HuH-7.5 (cell line): ENCODE results near the gene TRIM77.
"Not testable (repeated sequence)": the region's sequence is repeated elsewhere in the genome, so short reads cannot be mapped to it uniquely, and the experiment has no call there.

Experiments
- DNase-seq: peaks from one replicate; pipeline ENCODE4 v3.0.0; 2011; ENCODE audit warnings: low spot score

The TRIM77 gene, protein sequence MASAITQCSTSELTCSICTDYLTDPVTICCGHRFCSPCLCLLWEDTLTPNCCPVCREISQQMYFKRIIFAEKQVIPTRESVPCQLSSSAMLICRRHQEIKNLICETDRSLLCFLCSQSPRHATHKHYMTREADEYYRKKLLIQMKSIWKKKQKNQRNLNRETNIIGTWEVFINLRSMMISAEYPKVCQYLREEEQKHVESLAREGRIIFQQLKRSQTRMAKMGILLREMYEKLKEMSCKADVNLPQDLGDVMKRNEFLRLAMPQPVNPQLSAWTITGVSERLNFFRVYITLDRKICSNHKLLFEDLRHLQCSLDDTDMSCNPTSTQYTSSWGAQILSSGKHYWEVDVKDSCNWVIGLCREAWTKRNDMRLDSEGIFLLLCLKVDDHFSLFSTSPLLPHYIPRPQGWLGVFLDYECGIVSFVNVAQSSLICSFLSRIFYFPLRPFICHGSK

DNA sequence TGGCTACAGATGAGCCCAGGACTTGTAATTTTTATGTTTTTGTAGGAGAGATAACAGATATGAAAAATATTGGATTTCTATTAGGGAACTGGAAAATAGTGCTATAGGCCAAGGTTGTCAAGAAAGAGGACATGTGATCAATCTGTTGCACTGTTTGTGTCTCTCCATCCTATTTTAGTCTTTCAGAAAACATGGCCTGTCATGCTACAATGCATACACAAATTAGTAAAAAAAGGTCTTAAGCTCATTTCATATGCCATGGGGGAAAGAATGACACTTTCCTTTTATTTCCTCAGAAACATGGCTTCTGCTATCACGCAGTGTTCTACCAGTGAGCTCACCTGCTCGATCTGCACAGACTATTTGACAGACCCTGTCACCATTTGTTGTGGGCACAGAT, at the start of gene TRIM77:
TRIM77 (plus strand) TSS at position 301 of the 400 bp plus-strand sequence; CDS start at position 301, 0 bp downstream.
- DNase-seq = not testable (repeated sequence)

DNA sequence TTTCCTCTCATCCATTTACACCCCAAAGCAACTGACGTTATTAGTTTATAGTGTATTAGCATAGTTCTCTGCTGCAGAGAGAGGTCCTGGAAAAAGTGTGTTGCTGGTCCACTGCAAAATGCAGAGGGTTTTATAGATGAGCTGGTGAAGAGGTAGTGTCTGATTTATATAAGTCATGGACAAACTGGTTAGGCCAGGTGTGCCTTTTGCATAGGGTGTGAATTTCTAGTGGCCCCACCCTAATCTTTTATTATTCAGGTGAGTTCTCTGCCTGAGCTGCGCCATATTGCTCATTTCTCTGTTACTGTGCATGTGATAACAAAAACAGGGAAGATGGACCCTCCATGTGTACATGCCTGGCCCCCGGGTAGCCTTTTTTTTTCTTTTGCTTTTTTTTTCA, 43.1 kb upstream of the TRIM77 start:
- no peak for DNase-seq

DNA sequence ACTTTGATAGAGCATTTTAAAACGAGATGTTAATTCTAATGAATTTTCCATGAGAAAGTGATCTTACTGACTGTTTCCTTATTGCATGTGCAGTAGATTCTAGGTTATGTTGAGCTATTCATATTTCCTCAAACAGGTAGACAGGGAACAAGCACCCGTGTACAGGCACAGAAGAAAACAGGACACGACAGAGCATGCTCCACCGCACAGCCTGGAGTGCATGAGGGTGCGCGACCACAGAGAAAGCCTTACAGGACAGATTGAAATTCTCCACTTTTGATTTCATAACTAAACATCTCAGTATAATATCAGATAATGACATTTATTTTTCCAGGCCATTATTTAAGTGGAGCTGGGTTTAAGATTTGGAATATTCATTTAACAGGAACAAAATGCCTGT, 41.9 kb upstream of the TRIM77 start:
- not testable (repeated sequence) for DNase-seq

DNA sequence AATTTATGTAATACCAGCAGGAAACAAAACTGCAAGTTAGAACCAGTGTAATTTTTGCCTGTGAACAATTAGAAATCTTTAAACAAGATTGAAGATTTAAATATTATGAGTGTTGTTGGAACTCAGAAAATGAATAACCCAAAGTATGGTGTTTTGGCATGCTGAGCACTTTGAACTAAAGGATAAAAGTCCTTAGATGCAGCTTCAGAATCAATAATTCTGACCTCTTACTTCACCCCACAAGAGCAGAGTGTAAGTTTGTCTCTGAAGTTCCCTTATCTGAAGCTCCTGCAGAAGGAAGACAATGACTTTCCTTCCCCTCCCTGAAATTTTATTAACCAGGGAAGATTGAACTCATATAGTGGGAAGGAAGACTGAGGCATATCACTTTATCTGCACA, 40.5 kb upstream of the TRIM77 start:
- not testable (repeated sequence) for DNase-seq

DNA sequence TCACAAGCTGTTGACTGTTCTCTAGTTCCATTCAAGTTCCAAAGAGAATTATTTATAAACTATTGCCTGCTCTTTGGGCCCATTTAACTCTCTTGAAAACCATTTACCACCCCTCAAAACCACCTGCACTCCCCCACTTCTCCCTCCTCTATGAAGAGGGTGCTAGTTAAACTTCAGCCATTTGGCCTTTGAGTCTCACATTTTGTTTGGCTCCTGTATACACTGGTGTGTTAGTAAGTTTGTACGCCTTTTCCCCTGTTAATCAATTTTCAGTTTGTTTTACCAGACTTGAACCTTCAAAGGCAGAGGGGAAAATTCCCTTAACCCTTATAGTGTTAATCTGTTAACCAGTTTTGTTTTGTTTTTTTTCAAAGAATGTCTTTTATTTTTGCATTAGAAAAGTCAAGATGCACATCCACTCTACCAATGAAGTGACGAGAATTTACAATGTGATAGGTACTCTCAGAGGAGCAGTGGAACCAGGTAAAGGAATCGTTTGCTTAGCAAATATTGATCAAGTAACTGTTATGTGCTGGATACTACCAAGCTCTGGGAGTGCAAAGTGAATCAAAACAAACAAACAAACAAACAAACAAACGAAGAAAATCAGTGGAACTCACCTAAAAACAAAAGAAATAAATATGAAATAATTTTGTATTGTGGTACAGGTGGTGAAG, 40.0 kb upstream of the TRIM77 start:
- not testable (repeated sequence) for DNase-seq

DNA sequence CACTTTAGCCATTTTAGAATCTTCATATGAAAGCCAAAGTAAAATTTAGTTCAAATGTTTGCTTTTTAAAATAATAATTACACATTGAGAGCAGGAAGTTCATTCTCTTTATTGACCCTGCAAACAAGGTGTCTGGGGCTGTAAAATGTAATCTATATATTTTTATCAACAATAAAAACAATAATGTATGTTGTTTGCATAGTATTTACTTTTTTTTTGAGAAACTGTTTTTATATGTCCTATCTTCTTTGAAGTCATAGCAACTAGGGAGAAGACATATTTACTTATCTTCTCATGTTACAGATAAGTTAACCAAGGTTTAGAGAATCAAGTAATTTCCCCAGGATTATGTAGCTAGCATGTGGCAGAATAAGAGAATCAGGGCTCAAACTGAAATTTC, 37.6 kb upstream of the TRIM77 start:
- DNase-seq = not testable (repeated sequence)

DNA sequence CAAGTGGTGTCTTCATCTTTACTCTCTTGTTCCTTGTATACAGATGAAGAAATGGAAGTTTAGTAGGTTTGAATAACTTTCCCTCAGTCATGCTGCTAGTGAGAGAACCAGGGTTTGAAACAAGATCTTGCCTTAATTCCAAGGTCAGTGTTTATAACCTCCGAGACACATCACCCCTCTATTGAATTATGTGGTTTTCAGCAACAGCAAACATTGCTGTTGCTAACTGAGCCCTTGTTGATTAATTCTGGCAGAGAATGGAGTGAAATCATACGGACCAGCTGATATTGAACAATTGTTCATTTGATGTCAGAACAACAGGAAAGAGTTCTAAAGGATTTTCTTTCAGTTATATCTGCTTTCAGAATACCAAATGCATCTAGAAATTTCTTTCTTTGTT, 36.7 kb upstream of the TRIM77 start:
- not testable (repeated sequence) for DNase-seq

DNA sequence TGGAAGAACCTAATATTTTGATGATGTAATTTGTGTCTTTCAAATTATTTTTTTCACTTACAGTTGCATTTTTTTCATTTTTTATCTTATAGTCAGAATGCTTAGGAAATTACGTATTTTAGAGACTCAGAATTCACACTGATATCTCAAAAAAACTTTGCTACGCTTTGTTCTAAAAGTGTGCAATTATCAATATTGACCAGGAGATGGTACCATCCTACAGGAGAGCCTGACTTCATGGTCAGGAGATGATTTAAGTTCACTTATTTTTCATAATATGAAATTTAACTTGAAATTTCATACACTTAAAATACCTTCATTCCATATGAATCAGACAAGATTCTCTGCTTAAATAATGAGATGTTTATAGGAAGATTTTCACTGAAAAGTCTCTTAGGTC, 34.7 kb upstream of the TRIM77 start:
- DNase-seq = not testable (repeated sequence)

DNA sequence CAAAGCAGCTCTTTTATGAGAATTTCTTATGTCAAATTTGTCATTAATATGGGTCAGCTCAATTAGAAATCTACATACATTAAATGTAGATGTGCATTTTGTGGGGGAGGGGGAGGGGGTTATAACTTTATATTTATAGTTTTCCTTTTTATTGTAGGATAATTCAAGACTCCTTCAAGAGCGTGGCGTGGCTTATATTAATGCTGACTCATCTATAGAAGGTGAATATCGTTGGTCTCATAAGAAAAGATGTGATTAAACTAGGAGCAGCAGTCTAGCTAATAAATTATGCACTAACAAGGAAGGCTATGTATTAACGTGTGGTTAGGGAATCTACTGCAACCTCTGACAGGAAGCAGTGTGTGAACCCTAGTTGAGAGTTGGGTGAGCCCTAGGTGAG, 34.2 kb upstream of the TRIM77 start:
- not testable (repeated sequence) for DNase-seq

DNA sequence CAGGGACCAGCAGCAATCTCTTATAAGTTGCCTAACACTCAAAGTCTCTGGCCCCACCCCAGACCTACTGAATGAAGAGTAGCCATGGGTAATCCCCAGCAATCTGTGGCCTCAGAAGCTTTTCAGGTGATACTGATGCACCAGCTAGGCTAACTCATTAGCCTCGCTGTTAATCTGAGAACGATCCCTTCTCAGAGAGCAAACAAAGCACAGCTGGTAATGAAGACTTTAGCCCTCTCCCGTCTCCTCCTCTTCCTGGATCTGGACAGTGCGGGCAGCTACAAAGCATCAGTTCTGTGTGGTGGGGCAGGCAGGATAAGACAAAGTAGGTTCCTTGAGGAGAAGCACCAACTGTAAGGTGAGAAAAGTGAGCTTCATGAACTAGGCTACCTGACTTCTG, 3.0 kb upstream of the TRIM77 start:
- DNase-seq = not testable (repeated sequence)

DNA sequence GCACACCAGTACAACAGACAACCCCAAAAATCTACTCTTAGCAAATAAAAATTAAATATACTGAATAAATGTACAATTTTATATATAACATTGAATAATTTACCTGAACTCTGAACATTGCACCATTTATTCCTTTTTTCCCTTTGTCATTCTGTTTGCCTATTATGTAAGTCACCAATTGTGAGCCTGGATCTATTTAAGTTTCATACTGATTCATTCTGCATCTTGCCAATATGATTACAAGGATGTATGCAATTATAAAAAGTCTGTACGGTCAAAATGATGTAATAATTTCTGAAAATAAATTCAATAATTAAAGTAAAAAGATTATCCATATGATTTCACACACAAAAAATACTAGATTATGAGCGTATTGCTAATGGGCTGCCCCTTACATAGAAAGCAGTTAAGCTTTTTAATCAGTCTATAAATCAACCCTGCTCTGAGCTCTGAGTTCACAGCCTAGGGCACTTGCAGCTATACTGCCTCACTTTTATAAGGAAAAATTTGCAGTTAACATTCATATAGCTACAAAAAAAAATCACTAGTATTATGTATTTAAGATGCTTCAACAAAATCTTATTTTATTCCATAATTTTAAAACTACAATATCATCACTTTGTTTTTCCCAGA, 14.9 kb downstream of the TRIM77 start:
- DNase-seq = not testable (repeated sequence)

DNA sequence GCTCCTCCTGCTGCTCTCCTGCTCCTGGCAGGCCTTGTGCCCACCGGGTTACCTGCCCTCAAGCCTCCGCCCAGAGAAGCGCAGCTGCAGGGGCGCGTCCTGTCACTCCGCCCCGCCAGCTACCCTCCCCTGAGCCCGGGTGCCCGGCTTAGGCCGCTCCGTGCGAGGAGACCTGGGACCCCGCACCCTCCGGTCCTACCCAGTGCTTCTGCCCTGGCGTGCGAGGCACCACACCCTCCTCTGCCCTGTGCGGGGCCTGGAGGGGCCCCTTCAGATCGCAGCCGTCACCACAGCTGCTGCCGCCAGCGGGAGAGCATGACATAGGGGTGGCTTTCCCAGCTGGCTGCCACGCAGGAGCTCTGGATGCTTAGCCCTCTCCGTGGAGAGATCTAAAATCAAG, 20.1 kb downstream of the TRIM77 start:
- not testable (repeated sequence) for DNase-seq

DNA sequence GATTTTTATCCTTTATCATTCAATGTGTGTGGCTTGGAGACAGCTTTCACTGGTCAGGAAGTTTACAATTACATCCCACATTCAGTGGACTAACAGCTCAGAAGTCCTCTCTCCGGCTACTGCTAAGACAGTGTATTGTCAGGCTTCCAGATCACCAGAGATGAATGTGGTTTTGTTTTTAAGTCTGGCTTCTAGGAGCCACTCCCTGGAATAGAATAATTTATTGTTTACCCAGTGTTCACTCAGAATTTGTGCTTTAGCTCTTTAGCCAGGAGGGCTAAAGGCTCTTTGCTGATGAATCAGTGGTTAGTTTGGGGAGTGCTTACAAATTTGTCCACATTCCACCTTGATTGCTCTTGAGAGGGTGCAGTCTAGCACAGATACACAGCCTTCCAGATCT, 26.5 kb downstream of the TRIM77 start:
- DNase-seq = no peak

DNA sequence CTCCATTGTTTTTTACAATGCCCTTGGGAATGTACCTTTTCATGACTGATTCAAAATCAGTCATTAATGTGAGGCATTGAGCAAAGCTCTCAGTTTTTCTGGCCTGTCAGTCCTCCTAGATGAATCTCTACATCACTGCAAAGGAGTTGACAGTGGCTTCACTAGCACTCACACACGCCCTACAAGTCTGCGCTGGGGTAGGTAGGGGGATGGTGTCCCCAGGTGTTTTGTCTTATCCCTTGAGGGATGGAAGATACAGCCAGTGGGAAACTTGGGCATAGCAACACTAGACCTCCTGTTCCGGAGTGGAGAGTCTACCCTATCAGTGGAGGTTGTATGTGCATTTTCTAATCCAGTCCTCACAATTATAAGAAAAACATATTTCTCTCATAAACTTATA, 27.0 kb downstream of the TRIM77 start:
- no peak for DNase-seq

DNA sequence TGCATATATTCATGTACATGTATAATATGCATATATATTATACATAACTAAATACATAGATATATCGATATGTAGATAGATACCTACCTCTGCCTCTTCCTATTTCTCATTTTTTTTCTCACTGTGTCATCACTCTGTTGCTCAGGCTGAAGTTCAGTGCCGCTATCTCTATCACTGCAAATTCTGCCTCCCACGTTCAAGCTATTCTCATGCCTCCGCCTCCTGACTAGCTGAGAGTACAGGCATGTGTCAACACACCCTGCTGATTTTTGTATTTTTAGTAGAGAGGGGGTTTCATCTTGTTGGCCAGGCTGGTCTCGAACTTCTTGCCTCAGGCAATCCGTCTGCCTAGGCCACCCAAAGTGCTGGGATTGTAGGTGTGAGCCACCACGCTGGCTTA, 31.3 kb downstream of the TRIM77 start:
- not testable (repeated sequence) for DNase-seq

DNA sequence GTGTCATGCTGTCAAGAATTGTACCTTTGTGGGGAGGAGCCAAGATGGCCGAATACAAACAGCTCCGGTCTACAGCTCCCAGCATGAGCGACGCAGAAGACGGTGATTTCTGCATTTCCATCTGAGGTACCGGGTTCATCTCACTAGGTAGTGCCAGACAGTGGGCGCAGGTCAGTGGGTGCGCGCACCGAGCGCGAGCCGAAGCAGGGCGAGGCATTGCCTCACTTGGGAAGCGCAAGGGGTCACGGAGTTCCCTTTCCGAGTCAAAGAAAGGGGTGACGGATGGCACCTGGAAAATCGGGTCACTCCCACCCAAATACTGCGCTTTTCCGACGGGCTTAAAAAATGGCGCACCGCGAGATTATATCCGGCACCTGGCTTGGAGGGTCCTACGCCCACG, 34.1 kb downstream of the TRIM77 start:
- DNase-seq = not testable (repeated sequence)

DNA sequence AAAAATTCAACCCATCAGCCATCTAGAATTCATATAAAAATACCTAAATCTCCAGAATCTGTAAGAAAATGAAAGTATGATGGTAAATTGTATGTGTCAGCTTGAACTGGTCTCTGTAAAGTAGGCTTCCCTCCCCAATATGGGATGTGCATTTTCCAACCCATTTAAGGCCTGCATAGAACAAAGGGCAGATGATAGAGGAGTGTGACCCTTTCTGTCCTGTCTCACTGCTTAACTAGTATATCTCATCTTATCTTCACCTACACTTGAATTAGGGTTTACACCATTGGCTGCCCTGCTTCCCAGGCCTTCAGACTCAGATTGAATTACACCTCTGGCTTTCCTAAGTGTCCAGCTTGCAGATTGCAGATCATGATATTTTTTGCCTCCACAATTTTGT, 40.7 kb downstream of the TRIM77 start:
- not testable (repeated sequence) for DNase-seq
